MV-4-11 (cell line): ENCODE data around the gene LAP3.

Experiments used
- DNase-seq: peaks from one replicate; lab custom pipeline; 2025; lab: John Stamatoyannopoulos, UW

Gene LAP3

GRCh38 chr4:17616283-17616682 lies 39.3 kb downstream of the LAP3 start:
- DNase-seq = no peak

GRCh38 chr4:17618926-17619325 lies 41.9 kb downstream of the LAP3 start:
- DNase-seq = no peak

GRCh38 chr4:17619416-17620105 lies 42.6 kb downstream of the LAP3 start:
- DNase-seq = no peak

GRCh38 chr4:17623451-17624001 lies 46.5 kb downstream of the LAP3 start:
- DNase-seq = no peak

- no peak for DNase-seq
Measured at GRCh38 chr4:17624821-17625220, 47.8 kb downstream of the LAP3 start.

GRCh38 chr4:17630228-17630627 lies 53.2 kb downstream of the LAP3 start:
- DNase-seq = no peak

GRCh38 chr4:17633600-17633999 lies 56.6 kb downstream of the LAP3 start:
- DNase-seq = no peak

- DNase-seq = peak; percentile 29
Measured at GRCh38 chr4:17635056-17635455, 58.1 kb downstream of the LAP3 start.

GRCh38 chr4:17636341-17636695 lies 59.3 kb downstream of the LAP3 start:
- DNase-seq = no peak

GRCh38 chr4:17636696-17637622 lies 60.0 kb downstream of the LAP3 start:
- peak; percentile 55 for DNase-seq

- DNase-seq = no peak
Measured at GRCh38 chr4:17639136-17639535, 62.1 kb downstream of the LAP3 start.

- no peak for DNase-seq
Measured at GRCh38 chr4:17642398-17642783, 65.4 kb downstream of the LAP3 start.

- no peak for DNase-seq
Measured at GRCh38 chr4:17646693-17647092, 69.7 kb downstream of the LAP3 start.

- no peak for DNase-seq
Measured at GRCh38 chr4:17647176-17647806, 70.3 kb downstream of the LAP3 start.

- DNase-seq = no peak
Measured at GRCh38 chr4:17647927-17648326, 70.9 kb downstream of the LAP3 start.

GRCh38 chr4:17650406-17650805 lies 73.4 kb downstream of the LAP3 start:
- no peak for DNase-seq

- DNase-seq = no peak
Measured at GRCh38 chr4:17654701-17655100, 77.7 kb downstream of the LAP3 start.

GRCh38 chr4:17657090-17657489 lies 80.1 kb downstream of the LAP3 start:
- no peak for DNase-seq
